ENCODE data around the gene SMARCA1. TPM values are rescaled to one million over a fixed set of nuclear protein-coding genes. Genes with fewer than 3 reads are reported as not detected.
"Not testable (repeated sequence)": the region's sequence is repeated elsewhere in the genome, so short reads cannot be mapped to it uniquely, and the experiment has no call there.

SMARCA1 gene
- total RNA-seq, 1 experiment from 2014 or later, result 38.8 TPM

DNA sequence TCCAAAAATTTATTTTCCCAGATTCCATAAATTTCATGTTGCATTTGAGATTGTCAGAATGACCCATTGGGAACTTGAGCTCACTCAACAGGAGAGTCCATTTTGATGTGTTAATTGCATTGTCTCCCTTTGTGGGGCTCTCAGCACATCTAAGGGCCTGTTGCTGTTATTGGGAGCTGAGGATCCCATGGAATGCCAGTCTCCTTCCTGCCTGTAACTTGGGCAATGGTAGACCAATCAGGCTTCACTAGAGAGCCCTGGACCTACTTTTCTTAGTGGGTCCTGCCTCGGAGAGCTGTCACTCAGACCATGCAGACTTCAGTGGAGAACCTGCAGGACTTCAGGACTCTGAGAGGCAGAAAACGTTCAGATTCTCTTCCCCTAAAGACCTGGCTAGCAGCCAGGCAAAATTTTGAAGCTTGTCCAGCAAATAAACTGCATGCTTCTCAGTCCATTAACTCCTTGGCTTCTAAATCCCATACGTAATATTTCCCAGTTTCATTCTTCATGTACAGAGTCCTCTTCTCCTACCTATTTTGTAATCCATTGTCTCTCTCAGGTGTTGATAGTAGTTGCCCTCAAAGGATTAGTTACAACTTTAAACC lies 41.9 kb upstream of the SMARCA1 start:
- no peak overlapping the region for H3K4me2 ChIP-seq (ENCODE audit: low read length)
- ChIA-PET RAD21 (ENCODE audit: low non-redundant PET in 1 of 2, low total read pairs in 2 of 2, uncharacterized antibody in 2 of 2, unreplicated experiment in 2 of 2) (no interaction called here), POLR2A (no interaction called here), CTCF (no interaction called here)
- H3K4me3 ChIP-seq (replicated peaks in 1 of 2; ENCODE audit: low read depth in 1 of 2, low read length in 2 of 2), result no peak overlapping the region
- no peak overlapping the region for H3K27ac ChIP-seq (ENCODE audit: low read depth, low read length)
- no peaks in the 10 kb centered on the region for H3K9me2 ChIP-seq (ENCODE audit: insufficient read depth)
- H2AFZ ChIP-seq (ENCODE audit: low read depth, low read length, poor library complexity, severe bottlenecking), result no peak overlapping the region
- DNase-seq (ENCODE audit: low read depth, low spot score), result no peak
- ATAC-seq, result no peak
- TF ChIP-seq SIN3A (IDR thresholded peaks at IDR 0.05; ENCODE audit: low read depth) (no peak), CBX3 (IDR thresholded peaks at IDR 0.05; ENCODE audit: low read depth) (no peak), EGR1 (IDR thresholded peaks at IDR 0.05; ENCODE audit: low read depth) (no peak), FOSL1 (IDR thresholded peaks at IDR 0.05; ENCODE audit: low read depth) (no peak), TCF7L2 (IDR thresholded peaks at IDR 0.05; ENCODE audit: borderline replicate concordance, extremely low read depth, insufficient read depth, insufficient read length) (no peak)
- TF ChIP-seq, protein P1, sequence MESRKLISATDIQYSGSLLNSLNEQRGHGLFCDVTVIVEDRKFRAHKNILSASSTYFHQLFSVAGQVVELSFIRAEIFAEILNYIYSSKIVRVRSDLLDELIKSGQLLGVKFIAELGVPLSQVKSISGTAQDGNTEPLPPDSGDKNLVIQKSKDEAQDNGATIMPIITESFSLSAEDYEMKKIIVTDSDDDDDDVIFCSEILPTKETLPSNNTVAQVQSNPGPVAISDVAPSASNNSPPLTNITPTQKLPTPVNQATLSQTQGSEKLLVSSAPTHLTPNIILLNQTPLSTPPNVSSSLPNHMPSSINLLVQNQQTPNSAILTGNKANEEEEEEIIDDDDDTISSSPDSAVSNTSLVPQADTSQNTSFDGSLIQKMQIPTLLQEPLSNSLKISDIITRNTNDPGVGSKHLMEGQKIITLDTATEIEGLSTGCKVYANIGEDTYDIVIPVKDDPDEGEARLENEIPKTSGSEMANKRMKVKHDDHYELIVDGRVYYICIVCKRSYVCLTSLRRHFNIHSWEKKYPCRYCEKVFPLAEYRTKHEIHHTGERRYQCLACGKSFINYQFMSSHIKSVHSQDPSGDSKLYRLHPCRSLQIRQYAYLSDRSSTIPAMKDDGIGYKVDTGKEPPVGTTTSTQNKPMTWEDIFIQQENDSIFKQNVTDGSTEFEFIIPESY (IDR thresholded peaks at IDR 0.05; ENCODE audit: extremely low read depth, insufficient replicate concordance, low read length), result no peak
- TF ChIP-seq, protein P2, sequence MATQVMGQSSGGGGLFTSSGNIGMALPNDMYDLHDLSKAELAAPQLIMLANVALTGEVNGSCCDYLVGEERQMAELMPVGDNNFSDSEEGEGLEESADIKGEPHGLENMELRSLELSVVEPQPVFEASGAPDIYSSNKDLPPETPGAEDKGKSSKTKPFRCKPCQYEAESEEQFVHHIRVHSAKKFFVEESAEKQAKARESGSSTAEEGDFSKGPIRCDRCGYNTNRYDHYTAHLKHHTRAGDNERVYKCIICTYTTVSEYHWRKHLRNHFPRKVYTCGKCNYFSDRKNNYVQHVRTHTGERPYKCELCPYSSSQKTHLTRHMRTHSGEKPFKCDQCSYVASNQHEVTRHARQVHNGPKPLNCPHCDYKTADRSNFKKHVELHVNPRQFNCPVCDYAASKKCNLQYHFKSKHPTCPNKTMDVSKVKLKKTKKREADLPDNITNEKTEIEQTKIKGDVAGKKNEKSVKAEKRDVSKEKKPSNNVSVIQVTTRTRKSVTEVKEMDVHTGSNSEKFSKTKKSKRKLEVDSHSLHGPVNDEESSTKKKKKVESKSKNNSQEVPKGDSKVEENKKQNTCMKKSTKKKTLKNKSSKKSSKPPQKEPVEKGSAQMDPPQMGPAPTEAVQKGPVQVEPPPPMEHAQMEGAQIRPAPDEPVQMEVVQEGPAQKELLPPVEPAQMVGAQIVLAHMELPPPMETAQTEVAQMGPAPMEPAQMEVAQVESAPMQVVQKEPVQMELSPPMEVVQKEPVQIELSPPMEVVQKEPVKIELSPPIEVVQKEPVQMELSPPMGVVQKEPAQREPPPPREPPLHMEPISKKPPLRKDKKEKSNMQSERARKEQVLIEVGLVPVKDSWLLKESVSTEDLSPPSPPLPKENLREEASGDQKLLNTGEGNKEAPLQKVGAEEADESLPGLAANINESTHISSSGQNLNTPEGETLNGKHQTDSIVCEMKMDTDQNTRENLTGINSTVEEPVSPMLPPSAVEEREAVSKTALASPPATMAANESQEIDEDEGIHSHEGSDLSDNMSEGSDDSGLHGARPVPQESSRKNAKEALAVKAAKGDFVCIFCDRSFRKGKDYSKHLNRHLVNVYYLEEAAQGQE (IDR thresholded peaks at IDR 0.05; ENCODE audit: low read depth), result no peak
- no peaks in the 10 kb centered on the region for H3K27me3 ChIP-seq (ENCODE audit: insufficient read depth, low read length)
- intact Hi-C loops (cut with micrococcal nuclease), result no loop called here
- H3K4me1 ChIP-seq (ENCODE audit: control insufficient read depth in 1 of 2, insufficient read depth in 2 of 2, low read length in 2 of 2), result no peaks in the 10 kb centered on the region
- H3K9ac ChIP-seq (ENCODE audit: low read length), result no peak overlapping the region
- peaks cover 7 to 10% of the 10 kb centered on the region in 2 experiments; a peak in 2 of 4 replicates for H3K36me3 ChIP-seq (ENCODE audit: control insufficient read depth in 1 of 2, insufficient read depth in 2 of 2, low read length in 2 of 2)
- no peaks in the 10 kb centered on the region for H3K9me3 ChIP-seq (ENCODE audit: control insufficient read depth in 1 of 2, insufficient read depth in 1 of 2, low read depth in 1 of 2, low read length in 2 of 2)
- no TSS peak for BruUV-seq (replicated peaks)
- H3K79me2 ChIP-seq (ENCODE audit: insufficient read depth, low read length), result no peaks in the 10 kb centered on the region
- no peaks in the 10 kb centered on the region for H4K20me1 ChIP-seq (ENCODE audit: insufficient read depth)

DNA sequence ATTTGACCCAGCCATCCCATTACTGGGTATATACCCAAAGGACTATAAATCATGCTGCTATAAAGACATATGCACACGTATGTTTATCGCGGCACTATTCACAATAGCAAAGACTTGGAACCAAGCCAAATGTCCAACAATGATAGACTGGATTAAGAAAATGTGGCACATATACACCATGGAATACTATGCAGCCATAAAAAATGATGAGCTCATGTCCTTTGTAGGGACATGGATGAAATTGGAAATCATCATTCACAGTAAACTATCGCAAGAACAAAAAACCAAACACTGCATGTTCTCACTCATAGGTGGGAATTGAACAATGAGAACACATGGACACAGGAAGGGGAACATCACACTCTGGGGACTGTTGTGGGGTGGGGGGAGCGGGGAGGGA lies 41.1 kb upstream of the SMARCA1 start:
- H2AFZ ChIP-seq (ENCODE audit: low read depth, low read length, poor library complexity, severe bottlenecking); H3K9me2 ChIP-seq (ENCODE audit: insufficient read depth); DNase-seq (ENCODE audit: low read depth, low spot score); intact Hi-C loops (cut with micrococcal nuclease); H3K9me3 ChIP-seq (ENCODE audit: control insufficient read depth in 1 of 2, insufficient read depth in 1 of 2, low read depth in 1 of 2, low read length in 2 of 2); H4K20me1 ChIP-seq (ENCODE audit: insufficient read depth); ATAC-seq; BruUV-seq (replicated peaks); H3K79me2 ChIP-seq (ENCODE audit: insufficient read depth, low read length); H3K4me2 ChIP-seq (ENCODE audit: low read length); CTCF ChIA-PET; RAD21 ChIA-PET (ENCODE audit: low non-redundant PET in 1 of 2, low total read pairs in 2 of 2, uncharacterized antibody in 2 of 2, unreplicated experiment in 2 of 2); H3K36me3 ChIP-seq (ENCODE audit: control insufficient read depth in 1 of 2, insufficient read depth in 2 of 2, low read length in 2 of 2); H3K4me3 ChIP-seq (replicated peaks in 1 of 2; ENCODE audit: low read depth in 1 of 2, low read length in 2 of 2); H3K27me3 ChIP-seq (ENCODE audit: insufficient read depth, low read length); H3K9ac ChIP-seq (ENCODE audit: low read length); H3K27ac ChIP-seq (ENCODE audit: low read depth, low read length); POLR2A ChIA-PET; H3K4me1 ChIP-seq (ENCODE audit: control insufficient read depth in 1 of 2, insufficient read depth in 2 of 2, low read length in 2 of 2): not testable (repeated sequence)

Measured in HCT116 (cell line).